Activated B cell treated with CpG ODN at 0.5 μM for 24 hours (primary cell): ENCODE results near the gene PHACTR3. TPM values are rescaled to one million over a fixed set of nuclear protein-coding genes. Genes with fewer than 3 reads are reported as not detected.

Experiments used
- ATAC-seq: fragments of 200-7000 bp; cut with Tn5 transposase; one replicate; pipeline ENCODE4 v1.10.0; 2021; ENCODE audit warnings: low read depth, mild to moderate bottlenecking, moderate library complexity
- CTCF ChIA-PET: fragments of 350-600 bp; sonication (Branson Sonifier 250); formaldehyde crosslinking; loops from one replicate; lab custom pipeline; 2021; ENCODE audit warnings: antibody characterized with exemption; lab: Charles Lee
- POLR2A ChIA-PET: fragments of 350-600 bp; sonication (Branson Sonifier 250); formaldehyde crosslinking; loops from one replicate; lab custom pipeline; 2021; ENCODE audit warnings: antibody characterized with exemption; lab: Charles Lee
- DNase-seq: peaks from one replicate; pipeline ENCODE4 v3.0.0; 2022
- H3K27ac Mint-ChIP-seq: one replicate; pipeline ENCODE4 v1.8.0; 2020; ENCODE audit warnings: mixed read lengths
- H3K27me3 Mint-ChIP-seq: one replicate; pipeline ENCODE4 v1.8.0; 2021; ENCODE audit warnings: mixed read lengths
- H3K36me3 Mint-ChIP-seq: one replicate; pipeline ENCODE4 v1.8.0; 2021; ENCODE audit warnings: low read depth, mixed read lengths
- H3K4me1 Mint-ChIP-seq: one replicate; pipeline ENCODE4 v1.8.0; 2021; ENCODE audit warnings: mixed read lengths
- H3K4me3 Mint-ChIP-seq: one replicate; pipeline ENCODE4 v1.8.0; 2020; ENCODE audit warnings: mild to moderate bottlenecking, mixed read lengths
- H3K9me3 Mint-ChIP-seq: one replicate; pipeline ENCODE4 v1.8.0; 2020; ENCODE audit warnings: mixed read lengths
- intact Hi-C: fragments of 100-400 bp; cut with micrococcal nuclease; formaldehyde crosslinking; loops from one replicate; pipeline ENCODE4 v1.15.1; 2024
- total RNA-seq: library from RNA; stranded (reverse); gene quantifications from 2 replicates; pipeline ENCODE4 v1.2.3, GENCODE V29; 2022
- TF ChIP-seq, protein P1 (sequence below): fragments of 200-600 bp; IDR thresholded peaks from one replicate; pipeline ENCODE4 v1.8.0; 2022; ENCODE audit warnings: antibody characterized with exemption, mild to moderate bottlenecking

The PHACTR3 gene
- total RNA-seq, 1 donor from 2014 or later: not detected

DNA sequence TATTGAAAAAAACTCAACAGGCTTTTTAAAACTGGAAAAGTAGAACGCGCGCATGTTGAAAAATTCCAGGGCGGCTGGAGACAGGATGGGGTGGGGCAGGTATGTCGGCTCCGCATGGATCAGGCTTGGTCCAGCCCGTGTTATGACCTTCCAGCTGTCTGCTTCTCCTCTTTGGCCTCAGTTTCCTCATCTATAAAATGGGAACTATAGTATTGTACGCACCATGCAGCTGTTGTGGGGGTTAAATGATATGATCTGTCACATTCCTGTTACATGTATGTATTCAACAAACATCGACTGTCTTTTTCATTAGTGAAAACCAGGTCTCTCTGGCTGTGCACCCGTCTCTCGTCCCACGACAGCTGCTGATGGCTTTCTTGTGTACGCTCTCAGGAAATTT is 18.8 kb downstream of the PHACTR3 start:
- Mint-ChIP-seq H3K27me3 (peaks cover 3% of the 10 kb centered on the region), H3K4me3 (no peak overlapping the region), H3K9me3 (no peaks in the 10 kb centered on the region), H3K36me3 (no peaks in the 10 kb centered on the region), H3K27ac (no peak overlapping the region), H3K4me1 (no peaks in the 10 kb centered on the region)
- intact Hi-C loops: no loop called here
- CTCF ChIA-PET: no interaction called here
- DNase-seq: no peak
- POLR2A ChIA-PET: no interaction called here
- TF ChIP-seq, protein P1, sequence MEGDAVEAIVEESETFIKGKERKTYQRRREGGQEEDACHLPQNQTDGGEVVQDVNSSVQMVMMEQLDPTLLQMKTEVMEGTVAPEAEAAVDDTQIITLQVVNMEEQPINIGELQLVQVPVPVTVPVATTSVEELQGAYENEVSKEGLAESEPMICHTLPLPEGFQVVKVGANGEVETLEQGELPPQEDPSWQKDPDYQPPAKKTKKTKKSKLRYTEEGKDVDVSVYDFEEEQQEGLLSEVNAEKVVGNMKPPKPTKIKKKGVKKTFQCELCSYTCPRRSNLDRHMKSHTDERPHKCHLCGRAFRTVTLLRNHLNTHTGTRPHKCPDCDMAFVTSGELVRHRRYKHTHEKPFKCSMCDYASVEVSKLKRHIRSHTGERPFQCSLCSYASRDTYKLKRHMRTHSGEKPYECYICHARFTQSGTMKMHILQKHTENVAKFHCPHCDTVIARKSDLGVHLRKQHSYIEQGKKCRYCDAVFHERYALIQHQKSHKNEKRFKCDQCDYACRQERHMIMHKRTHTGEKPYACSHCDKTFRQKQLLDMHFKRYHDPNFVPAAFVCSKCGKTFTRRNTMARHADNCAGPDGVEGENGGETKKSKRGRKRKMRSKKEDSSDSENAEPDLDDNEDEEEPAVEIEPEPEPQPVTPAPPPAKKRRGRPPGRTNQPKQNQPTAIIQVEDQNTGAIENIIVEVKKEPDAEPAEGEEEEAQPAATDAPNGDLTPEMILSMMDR: no peak
- ATAC-seq: no peak

DNA sequence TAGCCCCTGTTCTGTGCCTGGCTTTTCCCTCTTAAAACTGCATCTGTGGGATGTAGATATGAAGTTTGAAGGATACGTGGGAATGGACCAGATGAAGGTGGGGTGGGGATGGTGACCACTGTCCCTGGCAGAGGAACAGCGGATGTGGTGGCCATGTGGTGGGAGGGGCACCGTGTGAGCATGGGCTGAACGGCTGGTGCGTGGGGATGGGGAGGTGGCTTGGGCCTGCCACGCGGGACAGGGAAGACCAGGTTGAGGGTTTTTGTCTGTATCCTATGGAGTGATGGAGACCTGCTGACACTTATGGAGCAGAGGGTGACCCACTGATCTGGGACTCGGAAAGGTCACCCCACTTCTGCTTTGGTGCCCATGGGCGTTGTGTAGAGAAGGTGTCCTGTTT is 19.2 kb downstream of the PHACTR3 start:
- Mint-ChIP-seq H3K27me3 (no peaks in the 10 kb centered on the region), H3K9me3 (no peaks in the 10 kb centered on the region), H3K36me3 (no peaks in the 10 kb centered on the region), H3K4me3 (no peak overlapping the region), H3K27ac (no peak overlapping the region), H3K4me1 (no peaks in the 10 kb centered on the region)
- DNase-seq: no peak
- no peak for ATAC-seq
- ChIA-PET POLR2A (no interaction called here), CTCF (no interaction called here)
- intact Hi-C loops: no loop called here
- TF ChIP-seq, protein P1: no peak

DNA sequence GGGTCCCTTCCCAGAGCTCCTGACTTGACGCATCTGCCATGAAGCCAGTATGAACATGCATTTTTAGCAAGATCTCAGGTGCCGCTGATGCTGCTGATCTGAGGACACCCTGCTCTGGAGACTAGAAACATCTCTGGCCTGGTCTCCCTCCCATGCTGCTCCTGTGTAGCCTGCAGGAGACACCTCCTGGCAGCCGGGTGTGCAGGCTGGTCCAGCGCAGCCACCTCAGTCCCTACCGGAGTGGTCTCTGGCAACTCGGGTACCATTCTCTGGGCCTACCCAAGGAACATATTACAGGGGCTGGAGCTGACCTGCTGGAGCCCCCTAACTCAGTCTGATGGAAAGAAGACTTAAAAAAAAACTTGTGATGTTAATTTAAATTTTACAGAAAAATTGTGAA is 20.1 kb downstream of the PHACTR3 start:
- H3K9me3 Mint-ChIP-seq: no peaks in the 10 kb centered on the region
- ChIA-PET POLR2A (no interaction called here), CTCF (no interaction called here)
- no peaks in the 10 kb centered on the region for H3K27me3 Mint-ChIP-seq
- H3K27ac Mint-ChIP-seq: no peak overlapping the region
- H3K36me3 Mint-ChIP-seq: no peaks in the 10 kb centered on the region
- DNase-seq (no peak), ATAC-seq (no peak)
- no peaks in the 10 kb centered on the region for H3K4me1 Mint-ChIP-seq
- TF ChIP-seq, protein P1: no peak
- intact Hi-C loops: no loop called here
- H3K4me3 Mint-ChIP-seq: no peak overlapping the region

DNA sequence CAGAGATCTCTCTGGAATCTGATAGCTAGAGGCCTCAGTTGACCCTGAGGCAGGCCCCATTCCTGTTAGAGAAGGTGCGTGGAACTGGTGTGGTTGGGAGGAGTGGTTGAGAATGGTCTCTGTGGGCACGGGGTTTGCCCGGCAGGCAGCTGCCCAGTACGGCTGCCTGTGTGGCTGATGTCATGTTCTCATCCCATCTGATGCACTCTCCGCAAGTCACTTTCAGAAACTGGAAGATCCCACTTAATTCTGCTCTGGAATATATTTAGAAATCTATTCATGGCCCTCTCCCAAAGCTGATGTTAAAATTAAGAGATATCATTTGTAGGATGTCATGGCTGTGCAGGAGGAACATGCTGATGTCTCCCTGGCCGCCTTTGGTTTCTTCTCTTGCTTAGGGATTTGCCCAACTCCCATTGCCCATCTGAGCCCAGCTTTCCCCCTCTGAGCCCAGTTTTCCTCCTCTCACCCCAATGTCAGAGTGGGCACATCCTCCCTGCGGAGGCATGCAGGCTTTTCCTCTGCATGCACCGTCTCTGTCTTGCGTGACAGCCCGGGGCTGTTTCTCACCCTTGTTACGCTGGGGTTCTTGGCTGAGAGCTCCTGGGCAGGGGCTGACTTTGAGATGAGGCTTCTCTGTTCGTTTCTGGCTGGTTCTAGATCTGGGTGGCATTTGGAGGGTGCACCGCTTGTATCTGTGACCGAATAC is 21.0 kb downstream of the PHACTR3 start:
- H3K27me3 Mint-ChIP-seq: no peaks in the 10 kb centered on the region
- no peak overlapping the region for H3K4me3 Mint-ChIP-seq
- intact Hi-C loops: no loop called here
- no peaks in the 10 kb centered on the region for H3K4me1 Mint-ChIP-seq
- H3K9me3 Mint-ChIP-seq: no peaks in the 10 kb centered on the region
- CTCF ChIA-PET: no interaction called here
- POLR2A ChIA-PET: no interaction called here
- DNase-seq: no peak
- H3K27ac Mint-ChIP-seq: no peak overlapping the region
- ATAC-seq: no peak
- TF ChIP-seq, protein P1: no peak
- no peaks in the 10 kb centered on the region for H3K36me3 Mint-ChIP-seq

DNA sequence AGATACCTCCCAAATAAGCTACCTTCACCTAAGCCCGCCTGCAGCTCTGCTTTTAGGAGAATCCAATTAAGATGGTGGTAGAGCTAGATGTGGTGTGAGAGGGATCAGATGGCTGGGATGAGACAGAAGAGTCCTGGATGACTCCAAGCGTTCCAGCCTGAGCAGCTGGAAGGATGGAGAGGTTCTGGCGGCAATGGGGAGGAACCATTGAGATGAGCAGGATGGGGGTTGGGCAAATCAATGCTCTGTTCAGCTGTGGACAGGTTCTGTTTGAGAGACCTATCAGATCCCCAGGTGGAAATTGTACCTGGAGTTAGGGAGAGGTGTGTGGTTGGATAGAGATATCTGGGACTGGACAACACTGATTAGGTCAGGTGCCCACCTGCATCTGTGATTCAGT is 23.0 kb downstream of the PHACTR3 start:
- intact Hi-C loops: no loop called here
- POLR2A ChIA-PET: no interaction called here
- Mint-ChIP-seq H3K36me3 (no peaks in the 10 kb centered on the region), H3K27me3 (no peaks in the 10 kb centered on the region), H3K4me1 (no peaks in the 10 kb centered on the region), H3K4me3 (no peak overlapping the region), H3K27ac (no peak overlapping the region), H3K9me3 (no peaks in the 10 kb centered on the region)
- CTCF ChIA-PET: no interaction called here
- ATAC-seq: no peak
- DNase-seq: no peak
- TF ChIP-seq, protein P1: no peak
